Measurements from ENCODE around the gene ETV4.

Gene ETV4

GRCh38 chr17:43547189-43547550 lies 1.0 kb upstream of the ETV4 start:
- no peak for DNase-seq (ENCODE audit: low read depth in 2 of 3, low spot score in 2 of 3)

GRCh38 chr17:43545383-43545632 lies 832 bp downstream of the ETV4 start:
- DNase-seq (ENCODE audit: low read depth in 2 of 3, low spot score in 2 of 3) = peak in 1 of 3 experiments; percentile 3

GRCh38 chr17:43543771-43544575 lies 2.2 kb downstream of the ETV4 start:
- DNase-seq (ENCODE audit: low read depth in 2 of 3, low spot score in 2 of 3) = no peak

GRCh38 chr17:43543300-43543699 lies 2.8 kb downstream of the ETV4 start:
- no peak for DNase-seq (ENCODE audit: low read depth in 2 of 3, low spot score in 2 of 3)

GRCh38 chr17:43542859-43543258 lies 3.3 kb downstream of the ETV4 start:
- no peak for DNase-seq (ENCODE audit: low read depth in 2 of 3, low spot score in 2 of 3)

GRCh38 chr17:43540821-43541674 lies 5.1 kb downstream of the ETV4 start:
- no peak for DNase-seq (ENCODE audit: low read depth in 2 of 3, low spot score in 2 of 3)

GRCh38 chr17:43536236-43536992 lies 9.7 kb downstream of the ETV4 start:
- no peak for DNase-seq (ENCODE audit: low read depth in 2 of 3, low spot score in 2 of 3)

GRCh38 chr17:43534909-43535308 lies 11.2 kb downstream of the ETV4 start:
- DNase-seq (ENCODE audit: low read depth in 2 of 3, low spot score in 2 of 3) = no peak

- no peak for DNase-seq (ENCODE audit: low read depth in 2 of 3, low spot score in 2 of 3)
These were observed 12.4 kb downstream of the ETV4 start for GRCh38 chr17:43533699-43534098.

GRCh38 chr17:43532581-43532980 lies 13.6 kb downstream of the ETV4 start:
- DNase-seq (ENCODE audit: low read depth in 2 of 3, low spot score in 2 of 3) = no peak

- no peak for DNase-seq (ENCODE audit: low read depth in 2 of 3, low spot score in 2 of 3)
These were observed 14.2 kb downstream of the ETV4 start for GRCh38 chr17:43531955-43532354.

GRCh38 chr17:43531082-43531378 lies 15.1 kb downstream of the ETV4 start:
- DNase-seq (ENCODE audit: low read depth in 2 of 3, low spot score in 2 of 3) = no peak

- no peak for DNase-seq (ENCODE audit: low read depth in 2 of 3, low spot score in 2 of 3)
These were observed 15.7 kb downstream of the ETV4 start for GRCh38 chr17:43530288-43531081.

GRCh38 chr17:43529947-43530287 lies 16.2 kb downstream of the ETV4 start:
- no peak for DNase-seq (ENCODE audit: low read depth in 2 of 3, low spot score in 2 of 3)

- DNase-seq (ENCODE audit: low read depth in 2 of 3, low spot score in 2 of 3) = no peak
These were observed 16.9 kb downstream of the ETV4 start for GRCh38 chr17:43528988-43529814.

- no peak for DNase-seq (ENCODE audit: low read depth in 2 of 3, low spot score in 2 of 3)
These were observed 17.7 kb downstream of the ETV4 start for GRCh38 chr17:43528319-43528987.

GRCh38 chr17:43526886-43527648 lies 19.1 kb downstream of the ETV4 start:
- DNase-seq (ENCODE audit: low read depth in 2 of 3, low spot score in 2 of 3) = no peak

- DNase-seq (ENCODE audit: low read depth in 2 of 3, low spot score in 2 of 3) = no peak
These were observed 21.1 kb downstream of the ETV4 start for GRCh38 chr17:43524945-43525575.

GRCh38 chr17:43521389-43521788 lies 24.8 kb downstream of the ETV4 start:
- DNase-seq (ENCODE audit: low read depth in 2 of 3, low spot score in 2 of 3) = no peak

Measured in activated CD8-positive, alpha-beta memory T cell treated with anti-CD3 and anti-CD28 coated beads for 48 hours (primary cell).